ENCODE measurements around the gene AQP12B.
"Not testable (repeated sequence)": the region's sequence is repeated elsewhere in the genome, so short reads cannot be mapped to it uniquely, and the experiment has no call there.

The AQP12B gene

GRCh38 chr2:240683329-240683979, 769 bp upstream of the AQP12B start:
- DNase-seq (ENCODE audit: low read depth) = not testable (repeated sequence)

GRCh38 chr2:240680185-240680584, 2.5 kb downstream of the AQP12B start:
- DNase-seq (ENCODE audit: low read depth) = not testable (repeated sequence)

GRCh38 chr2:240678909-240679308, 3.8 kb downstream of the AQP12B start:
- DNase-seq (ENCODE audit: low read depth) = not testable (repeated sequence)

- DNase-seq (ENCODE audit: low read depth) = not testable (repeated sequence)
Observed at GRCh38 chr2:240678043-240678442, 4.6 kb downstream of the AQP12B start.

GRCh38 chr2:240675345-240675744, 7.3 kb downstream of the AQP12B start:
- DNase-seq (ENCODE audit: low read depth) = not testable (repeated sequence)

- DNase-seq (ENCODE audit: low read depth) = not testable (repeated sequence)
Observed at GRCh38 chr2:240674461-240675184, 8.1 kb downstream of the AQP12B start.

- DNase-seq (ENCODE audit: low read depth) = no peak
Observed at GRCh38 chr2:240672701-240673190, 9.9 kb downstream of the AQP12B start.

- no peak for DNase-seq (ENCODE audit: low read depth)
Observed at GRCh38 chr2:240672076-240672700, 10.5 kb downstream of the AQP12B start.

- no peak for DNase-seq (ENCODE audit: low read depth)
Observed at GRCh38 chr2:240670950-240671349, 11.7 kb downstream of the AQP12B start.

- DNase-seq (ENCODE audit: low read depth) = no peak
Observed at GRCh38 chr2:240670402-240670801, 12.3 kb downstream of the AQP12B start.

- no peak for DNase-seq (ENCODE audit: low read depth)
Observed at GRCh38 chr2:240664622-240665021, 18.1 kb downstream of the AQP12B start.

- DNase-seq (ENCODE audit: low read depth) = no peak
Observed at GRCh38 chr2:240663546-240664190, 19.0 kb downstream of the AQP12B start.

GRCh38 chr2:240662681-240663080, 20.0 kb downstream of the AQP12B start:
- DNase-seq (ENCODE audit: low read depth) = no peak

- DNase-seq (ENCODE audit: low read depth) = not testable (repeated sequence)
Observed at GRCh38 chr2:240659883-240660282, 22.8 kb downstream of the AQP12B start.

GRCh38 chr2:240655931-240656886, 26.5 kb downstream of the AQP12B start:
- DNase-seq (ENCODE audit: low read depth) = no peak

- DNase-seq (ENCODE audit: low read depth) = no peak
Observed at GRCh38 chr2:240651185-240651584, 31.5 kb downstream of the AQP12B start.

- no peak for DNase-seq (ENCODE audit: low read depth)
Observed at GRCh38 chr2:240650254-240650965, 32.3 kb downstream of the AQP12B start.

- DNase-seq (ENCODE audit: low read depth) = no peak
Observed at GRCh38 chr2:240649331-240649730, 33.4 kb downstream of the AQP12B start.

GRCh38 chr2:240648650-240649275, 33.9 kb downstream of the AQP12B start:
- DNase-seq (ENCODE audit: low read depth) = no peak

- DNase-seq (ENCODE audit: low read depth) = no peak
Observed at GRCh38 chr2:240648155-240648649, 34.5 kb downstream of the AQP12B start.

Measured in activated T-cell treated with anti-CD3 and anti-CD28 coated beads for 24 hours (primary cell).